HFFc6 (cell line): ENCODE measurements around the gene CLTA. TPM values are rescaled to one million over a fixed set of nuclear protein-coding genes. Genes with fewer than 3 reads are reported as not detected.
A peak's percentile ranks its signal among the peaks of the same experiment; 100 is the strongest.

Experiments
- DNase-seq: peaks from one replicate; pipeline ENCODE4 v3.0.0-alpha.2; 2018
- H3K27ac Mint-ChIP-seq: 2 replicates; pipeline ENCODE4 v1.8.0; 2020; ENCODE audit warnings: mild to moderate bottlenecking, mixed read lengths
- H3K27me3 Mint-ChIP-seq: 2 replicates; pipeline ENCODE4 v1.8.0; 2021; ENCODE audit warnings: mild to moderate bottlenecking, moderate library complexity, mixed read lengths; ENCODE audit not compliant: insufficient read depth
- H3K36me3 Mint-ChIP-seq: 2 replicates; pipeline ENCODE4 v1.8.0; 2021; ENCODE audit warnings: low read depth, mixed read lengths
- H3K4me1 Mint-ChIP-seq: 2 replicates; pipeline ENCODE4 v1.8.0; 2020; ENCODE audit warnings: low read depth, mixed read lengths
- H3K4me3 Mint-ChIP-seq: 2 replicates; pipeline ENCODE4 v1.8.0; 2020; ENCODE audit warnings: mild to moderate bottlenecking, moderate library complexity, mixed read lengths
- H3K9me3 Mint-ChIP-seq: 2 replicates; pipeline ENCODE4 v1.8.0; 2020; ENCODE audit warnings: mild to moderate bottlenecking, mixed read lengths
- CTCF ChIP-seq: fragments of 200-600 bp; sonication (generic); IDR thresholded peaks from 2 replicates; pipeline ENCODE4 v1.5.0; 2021; ENCODE audit warnings: antibody characterized with exemption, mild to moderate bottlenecking
- total RNA-seq, 6 experiments: library from RNA; stranded (reverse); fragmentation: NEBNext Ultra II Directional; extraction: Animal tissue kit (Norgen Biotek cat#: 25700); gene quantifications; 2 replicates in 1 of 6; 3 replicates in 5 of 6; pipeline ENCODE4 v1.2.3, GENCODE V29; 2021

Gene CLTA
- total RNA-seq, 6 experiments from 2014 or later: 247 to 272 (median 259) TPM

GRCh38 chr9:36149197-36149596, 41.5 kb upstream of the CLTA start:
- peak overlapping the region; percentile 76 for H3K27ac Mint-ChIP-seq
- peaks cover 8% of the 10 kb centered on the region for H3K9me3 Mint-ChIP-seq
- peak; percentile 43 for DNase-seq
- H3K4me1 Mint-ChIP-seq: peaks cover 68% of the 10 kb centered on the region
- H3K36me3 Mint-ChIP-seq: peaks cover 24% of the 10 kb centered on the region
- no peak for TF ChIP-seq CTCF
- H3K27me3 Mint-ChIP-seq: peaks cover 2% of the 10 kb centered on the region; the same call in 1 of the 2 replicates
- peak overlapping the region; percentile 67 for H3K4me3 Mint-ChIP-seq

- no peak for TF ChIP-seq CTCF
- H3K36me3 Mint-ChIP-seq: peaks cover 12% of the 10 kb centered on the region
Measured at GRCh38 chr9:36150574-36151315, 40.0 kb upstream of the CLTA start.

GRCh38 chr9:36151316-36152210, 39.2 kb upstream of the CLTA start:
- H3K4me3 Mint-ChIP-seq: peak overlapping the region; percentile 49
- peak; percentile 60 for DNase-seq
- no peaks in the 10 kb centered on the region for H3K9me3 Mint-ChIP-seq
- H3K27ac Mint-ChIP-seq: peak overlapping the region; percentile 64
- H3K4me1 Mint-ChIP-seq: peaks cover 70% of the 10 kb centered on the region
- H3K36me3 Mint-ChIP-seq: peaks cover 7% of the 10 kb centered on the region
- H3K27me3 Mint-ChIP-seq: peaks cover 2% of the 10 kb centered on the region; the same call in 1 of the 2 replicates
- no peak for TF ChIP-seq CTCF

More at GRCh38 chr9:36150574-36151315, 40.0 kb upstream of the CLTA start:
- peak; percentile 53 for DNase-seq
- peaks cover 70% of the 10 kb centered on the region for H3K4me1 Mint-ChIP-seq
- H3K9me3 Mint-ChIP-seq: peaks cover 2% of the 10 kb centered on the region; the same call in 1 of the 2 replicates
- H3K27ac Mint-ChIP-seq: peak overlapping the region; percentile 64
- H3K27me3 Mint-ChIP-seq: peaks cover 2% of the 10 kb centered on the region; the same call in 1 of the 2 replicates
- peak overlapping the region; percentile 4; the same call in 1 of the 2 replicates for H3K4me3 Mint-ChIP-seq

- Mint-ChIP-seq H3K36me3 (peaks cover 8% of the 10 kb centered on the region), H3K4me1 (peaks cover 61% of the 10 kb centered on the region), H3K27me3 (no peaks in the 10 kb centered on the region; the same call in 1 of the 2 replicates), H3K27ac (peak overlapping the region; percentile 95), H3K4me3 (no peak overlapping the region), H3K9me3 (no peaks in the 10 kb centered on the region)
- DNase-seq: no peak
- no peak for TF ChIP-seq CTCF
Measured at GRCh38 chr9:36152741-36153438, 37.8 kb upstream of the CLTA start.

GRCh38 chr9:36153746-36154145, 37.0 kb upstream of the CLTA start:
- peak overlapping the region; percentile 95 for H3K27ac Mint-ChIP-seq
- H3K27me3 Mint-ChIP-seq: no peaks in the 10 kb centered on the region; the same call in 1 of the 2 replicates
- peak overlapping the region; percentile 73; the same call in 1 of the 2 replicates for H3K4me3 Mint-ChIP-seq
- H3K36me3 Mint-ChIP-seq: peaks cover 14% of the 10 kb centered on the region
- H3K9me3 Mint-ChIP-seq: no peaks in the 10 kb centered on the region
- DNase-seq: no peak
- H3K4me1 Mint-ChIP-seq: peaks cover 61% of the 10 kb centered on the region
- TF ChIP-seq CTCF: no peak
